Myocyte (in vitro differentiated cells): ENCODE data around the gene CEP55. TPM values are rescaled to one million over a fixed set of nuclear protein-coding genes. Genes with fewer than 3 reads are reported as not detected.

Experiments used
- DNase-seq: peaks from one replicate; pipeline ENCODE4 v3.0.0-alpha.2; 2012; ENCODE audit warnings: low read depth
- total RNA-seq: library from RNA; depleted of rRNA; stranded (reverse); fragments of >200 nt; gene quantifications from 2 replicates; pipeline ENCODE4 v1.2.3, GENCODE V29; 2014

CEP55 gene
- total RNA-seq, 1 donor from 2014 or later = 2.1 TPM

- no peak for DNase-seq
Measured at GRCh38 chr10:93560541-93560940, 64.1 kb downstream of the CEP55 start.

DNA sequence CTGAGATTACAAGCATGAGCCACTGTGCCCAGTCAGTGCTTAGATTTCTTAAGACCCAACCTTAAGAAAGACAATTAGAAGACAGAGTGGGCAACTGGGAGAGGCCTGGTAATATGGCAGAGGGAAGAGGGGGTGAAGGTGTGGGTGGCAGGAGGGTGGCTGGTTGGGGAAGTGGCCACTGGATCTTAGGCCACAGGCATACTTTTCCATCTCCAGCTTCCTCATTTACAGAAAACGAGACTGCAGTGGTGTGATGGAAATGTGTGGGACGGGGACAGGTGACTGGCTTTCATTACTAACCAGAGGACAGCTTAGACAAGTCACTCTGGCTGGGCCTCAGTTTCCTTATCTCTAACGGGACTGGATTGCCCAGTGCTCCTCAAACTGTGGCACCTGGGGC is 69.0 kb downstream of the CEP55 start:
- DNase-seq = no peak

- no peak for DNase-seq
Measured at GRCh38 chr10:93566435-93567276, 70.2 kb downstream of the CEP55 start, which contains the start of gene FFAR4. FFAR4 (plus strand) TSS chr10:93566665; CDS start chr10:93566721, 56 bp downstream.

DNA sequence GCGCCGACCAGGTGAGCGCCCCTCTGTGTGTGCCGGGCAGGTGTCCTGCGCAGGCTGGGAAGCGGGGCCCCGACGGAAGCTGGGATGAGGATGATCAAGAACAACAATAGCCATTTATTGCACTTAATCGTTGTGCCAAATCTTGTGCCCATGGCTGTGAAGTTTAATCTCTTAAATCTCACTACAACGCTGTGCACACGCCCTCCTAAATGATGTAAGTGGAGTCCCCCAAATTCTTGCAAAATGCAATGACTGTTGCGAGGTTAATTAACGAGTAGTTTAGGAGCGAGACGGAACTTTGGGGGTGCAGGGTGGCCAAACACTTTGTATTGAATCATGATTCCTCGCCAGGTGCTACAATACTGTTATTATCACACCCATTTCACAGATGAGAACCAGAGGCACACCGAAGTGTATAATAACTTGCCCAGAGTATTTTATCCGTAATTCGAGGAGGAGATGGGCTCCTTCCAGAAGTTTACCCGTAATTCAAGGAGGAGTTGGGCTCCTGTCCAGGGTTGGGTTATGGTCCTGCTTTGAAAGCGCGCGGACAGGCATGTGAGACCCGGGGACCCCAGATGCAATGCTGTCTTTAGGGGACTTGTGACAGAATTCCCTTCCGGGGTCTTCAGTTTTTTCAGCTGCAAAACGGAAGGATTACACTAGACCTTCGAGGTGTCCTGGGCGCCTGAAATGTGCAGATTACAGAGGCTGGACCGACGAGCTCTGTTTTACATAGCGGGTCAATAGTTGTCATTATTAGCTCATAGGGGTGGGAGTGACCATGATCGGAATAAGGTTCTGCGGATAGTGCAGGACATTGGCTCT is 71.1 kb downstream of the CEP55 start:
- DNase-seq = no peak

- peak; percentile 15 for DNase-seq
Measured at GRCh38 chr10:93568105-93568390, 71.6 kb downstream of the CEP55 start.

DNA sequence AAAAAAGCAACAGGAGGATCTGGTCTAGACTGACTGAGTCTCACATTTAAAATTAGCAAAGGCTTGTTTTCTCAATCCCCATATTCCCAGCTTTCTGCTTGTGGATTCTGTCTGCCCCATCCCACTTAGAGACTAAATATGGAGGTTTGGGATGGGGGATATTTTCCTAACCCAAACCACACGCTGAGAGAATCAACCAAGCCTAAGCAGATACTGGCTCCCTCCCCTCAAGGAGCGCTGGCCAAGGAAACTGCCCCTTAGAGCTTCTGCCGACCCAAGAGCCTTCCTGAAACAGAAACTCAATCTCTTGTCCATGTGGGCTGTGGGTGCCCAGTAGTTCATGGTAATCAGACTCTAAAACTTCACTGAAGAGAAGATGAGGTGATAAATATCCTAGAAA is 74.0 kb downstream of the CEP55 start:
- no peak for DNase-seq

DNA sequence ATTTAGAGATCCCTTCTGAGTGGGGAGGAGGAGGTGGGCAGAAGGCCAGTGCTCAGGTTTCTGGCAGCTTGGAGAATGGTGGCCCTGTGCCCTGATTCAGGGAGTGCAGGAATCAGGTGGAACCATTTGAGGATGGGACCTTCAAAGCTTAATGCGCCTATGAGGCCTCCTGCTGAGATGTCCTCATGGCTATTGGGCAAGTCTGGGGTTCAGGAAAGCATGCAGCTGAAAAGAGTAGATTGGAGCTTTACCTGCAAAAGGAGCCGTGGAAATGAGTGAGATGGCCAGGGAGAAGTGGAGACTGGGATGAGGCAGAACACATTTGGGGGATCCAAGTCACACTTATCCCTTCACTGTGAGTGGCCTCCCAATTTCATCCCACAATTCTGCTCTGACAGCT is 76.2 kb downstream of the CEP55 start:
- DNase-seq = no peak

DNA sequence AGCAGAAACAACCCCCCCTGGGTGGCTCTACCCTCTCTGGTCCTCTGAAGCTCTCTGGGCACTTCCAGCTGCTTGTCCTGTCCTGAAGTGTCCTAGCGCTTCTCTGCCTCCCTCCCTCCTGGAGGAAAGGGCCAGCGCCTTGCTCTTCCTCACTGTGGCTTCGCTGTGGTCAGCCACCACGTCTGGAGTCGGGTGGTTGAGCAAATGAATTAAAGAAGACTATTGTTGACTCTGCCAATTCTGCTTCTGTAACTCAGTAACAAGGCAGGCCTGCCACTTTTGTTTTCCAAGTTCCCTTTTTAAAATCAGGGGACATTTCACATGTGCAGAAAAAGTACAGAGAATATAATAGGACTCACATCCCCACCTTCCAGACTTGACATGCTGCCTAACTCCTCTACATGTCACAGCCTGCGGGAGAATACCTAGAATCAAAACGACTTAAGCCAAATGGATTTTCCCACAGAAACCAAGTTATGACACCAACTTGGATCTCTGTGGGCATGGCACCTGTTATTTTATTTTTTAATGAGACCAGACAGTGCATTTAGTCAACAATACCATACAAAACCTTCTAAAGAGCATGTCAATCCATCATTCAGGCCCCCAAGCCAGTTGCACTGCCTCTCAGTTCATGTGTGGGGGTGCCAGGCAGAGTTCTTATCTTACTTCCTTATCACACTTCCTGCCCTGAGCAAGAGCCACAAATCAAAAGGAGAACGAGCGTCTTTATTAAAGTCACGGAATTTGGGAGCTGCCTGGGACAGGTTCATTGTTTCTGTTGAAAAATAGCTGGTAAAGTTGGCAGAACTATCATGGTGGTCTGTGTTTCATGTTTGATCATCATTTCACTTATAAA is 76.9 kb downstream of the CEP55 start:
- peak; percentile 76 for DNase-seq

- DNase-seq = no peak
Measured at GRCh38 chr10:93573924-93574323, 77.5 kb downstream of the CEP55 start.

DNA sequence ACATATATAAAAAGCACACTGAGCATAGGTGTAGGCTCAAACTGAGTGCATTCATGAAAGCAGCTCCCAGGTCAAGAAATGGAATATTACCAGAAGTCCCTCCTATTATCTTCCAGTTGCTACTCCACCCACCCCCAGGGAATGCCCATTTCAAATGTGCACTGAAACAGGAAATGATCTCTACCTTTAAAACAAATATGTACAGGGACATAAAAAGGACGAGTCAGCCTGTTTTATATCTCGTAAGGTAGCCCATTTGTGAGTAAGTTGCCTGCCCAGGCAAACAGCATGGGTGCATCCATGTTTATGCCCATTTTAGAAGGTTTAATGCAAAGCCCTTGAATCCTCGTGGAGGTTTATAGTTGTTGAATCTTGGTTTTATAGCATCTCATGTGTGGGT is 80.5 kb downstream of the CEP55 start:
- no peak for DNase-seq

GRCh38 chr10:93577565-93577964 is 81.2 kb downstream of the CEP55 start:
- no peak for DNase-seq

Other genes starting within 250 kb of the CEP55 start
- gene MYOF, start 14.3 kb upstream of the CEP55 start, total RNA-seq = 249 and 264 TPM in 2 replicates
- gene FFAR4, start 70.1 kb downstream of the CEP55 start, total RNA-seq = not detected in 2 replicates
- gene RBP4, start 104.6 kb downstream of the CEP55 start, total RNA-seq = 0.42 TPM in 1 of 2 replicates, not detected in the other
- not detected in 2 replicates for gene PDE6C, start 115.9 kb downstream of the CEP55 start, total RNA-seq
- gene FRA10AC1, start 206.0 kb downstream of the CEP55 start, total RNA-seq = 10.5 and 13.6 TPM in 2 replicates